Fibroblast of mammary gland (primary cell): ENCODE data around the gene CYP11A1.
"Not testable (repeated sequence)": the region's sequence is repeated elsewhere in the genome, so short reads cannot be mapped to it uniquely, and the experiment has no call there.

Experiments used
- DNase-seq: peaks from one replicate; pipeline ENCODE4 v3.0.0-alpha.2; 2010; ENCODE audit warnings: low read depth
- H3K4me3 ChIP-seq: 2 replicates; pipeline ENCODE4 v1.5.1; 2011; ENCODE audit warnings: low read depth, mild to moderate bottlenecking, low read length, moderate library complexity; ENCODE audit not compliant: control insufficient read depth
- TF ChIP-seq, protein P1 (sequence below): conservative IDR thresholded peaks from 2 replicates; pipeline ENCODE4 v1.5.1; 2011; ENCODE audit warnings: low read depth, low read length, inconsistent platforms; ENCODE audit not compliant: control insufficient read depth, insufficient read depth

Gene CYP11A1

GRCh38 chr15:74392902-74393301 is 25.5 kb upstream of the CYP11A1 start:
- no peak for DNase-seq
- TF ChIP-seq, protein P1, sequence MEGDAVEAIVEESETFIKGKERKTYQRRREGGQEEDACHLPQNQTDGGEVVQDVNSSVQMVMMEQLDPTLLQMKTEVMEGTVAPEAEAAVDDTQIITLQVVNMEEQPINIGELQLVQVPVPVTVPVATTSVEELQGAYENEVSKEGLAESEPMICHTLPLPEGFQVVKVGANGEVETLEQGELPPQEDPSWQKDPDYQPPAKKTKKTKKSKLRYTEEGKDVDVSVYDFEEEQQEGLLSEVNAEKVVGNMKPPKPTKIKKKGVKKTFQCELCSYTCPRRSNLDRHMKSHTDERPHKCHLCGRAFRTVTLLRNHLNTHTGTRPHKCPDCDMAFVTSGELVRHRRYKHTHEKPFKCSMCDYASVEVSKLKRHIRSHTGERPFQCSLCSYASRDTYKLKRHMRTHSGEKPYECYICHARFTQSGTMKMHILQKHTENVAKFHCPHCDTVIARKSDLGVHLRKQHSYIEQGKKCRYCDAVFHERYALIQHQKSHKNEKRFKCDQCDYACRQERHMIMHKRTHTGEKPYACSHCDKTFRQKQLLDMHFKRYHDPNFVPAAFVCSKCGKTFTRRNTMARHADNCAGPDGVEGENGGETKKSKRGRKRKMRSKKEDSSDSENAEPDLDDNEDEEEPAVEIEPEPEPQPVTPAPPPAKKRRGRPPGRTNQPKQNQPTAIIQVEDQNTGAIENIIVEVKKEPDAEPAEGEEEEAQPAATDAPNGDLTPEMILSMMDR = no peak
- H3K4me3 ChIP-seq = no peak overlapping the region

DNA sequence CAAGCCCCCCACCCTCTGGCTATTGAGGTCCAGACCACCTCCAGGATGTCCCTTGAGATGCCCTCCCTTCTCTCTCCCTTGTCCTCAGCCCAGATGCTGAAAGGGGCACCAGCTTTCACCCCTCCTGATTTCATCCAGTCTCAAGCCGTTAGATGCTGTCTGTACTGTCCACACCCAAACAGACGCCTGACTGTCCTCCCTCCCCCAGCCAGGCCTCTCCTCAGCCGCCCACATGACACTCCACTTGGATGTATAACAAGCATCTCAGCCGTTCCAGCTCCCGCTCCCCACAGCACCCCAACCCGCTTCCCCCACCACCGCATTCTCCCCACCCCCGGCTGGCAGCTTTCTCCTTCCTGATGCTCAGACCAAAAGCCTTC is 25.0 kb upstream of the CYP11A1 start:
- TF ChIP-seq, protein P1 = no peak
- no peak overlapping the region for H3K4me3 ChIP-seq
- DNase-seq = peak; percentile 60

DNA sequence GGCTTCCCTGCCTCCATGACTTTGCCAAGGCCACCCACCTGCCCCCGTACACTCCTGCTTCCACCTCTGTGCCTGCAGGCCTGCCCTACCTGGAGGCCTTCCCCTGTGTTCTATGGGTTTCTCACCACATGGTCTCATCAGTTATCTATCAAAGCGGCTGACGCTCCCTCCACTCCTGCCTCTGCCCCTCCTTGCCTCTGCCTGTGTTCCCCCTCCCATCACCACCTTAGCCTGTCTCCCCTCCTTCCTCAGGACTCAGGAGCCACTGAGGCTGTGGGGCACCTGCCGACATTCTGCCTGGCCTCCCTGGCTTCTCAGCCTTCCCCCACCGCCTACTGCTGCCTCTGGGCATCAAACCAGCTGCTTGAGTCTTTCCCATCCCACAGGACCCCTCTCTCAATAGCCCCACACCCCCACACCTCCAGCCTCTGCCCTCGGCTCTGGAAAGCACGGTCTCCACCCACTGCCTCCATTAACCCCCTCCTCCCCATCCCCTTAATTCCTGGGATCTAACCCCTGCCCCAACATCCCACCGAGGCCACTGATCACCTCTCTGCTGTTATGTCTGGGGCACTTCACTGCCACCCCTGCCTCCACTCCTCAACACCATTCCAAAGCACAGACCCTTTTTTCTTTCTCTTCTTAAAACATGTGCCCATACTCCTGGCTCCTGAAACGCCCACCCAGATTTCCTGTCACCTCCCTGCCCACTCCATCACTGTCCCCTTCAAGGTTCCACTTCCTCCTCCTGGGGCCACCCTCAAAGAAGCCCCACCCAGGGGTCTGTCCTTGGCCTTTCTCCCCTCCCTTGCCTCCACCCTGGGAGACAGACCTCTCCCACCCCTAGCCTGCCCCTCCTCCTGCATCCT is 24.4 kb upstream of the CYP11A1 start:
- TF ChIP-seq, protein P1 = no peak
- DNase-seq = no peak
- no peak overlapping the region for H3K4me3 ChIP-seq

- TF ChIP-seq, protein P1 = no peak
- DNase-seq = no peak
- H3K4me3 ChIP-seq = no peak overlapping the region
Measured at GRCh38 chr15:74390647-74391288, 23.3 kb upstream of the CYP11A1 start.

DNA sequence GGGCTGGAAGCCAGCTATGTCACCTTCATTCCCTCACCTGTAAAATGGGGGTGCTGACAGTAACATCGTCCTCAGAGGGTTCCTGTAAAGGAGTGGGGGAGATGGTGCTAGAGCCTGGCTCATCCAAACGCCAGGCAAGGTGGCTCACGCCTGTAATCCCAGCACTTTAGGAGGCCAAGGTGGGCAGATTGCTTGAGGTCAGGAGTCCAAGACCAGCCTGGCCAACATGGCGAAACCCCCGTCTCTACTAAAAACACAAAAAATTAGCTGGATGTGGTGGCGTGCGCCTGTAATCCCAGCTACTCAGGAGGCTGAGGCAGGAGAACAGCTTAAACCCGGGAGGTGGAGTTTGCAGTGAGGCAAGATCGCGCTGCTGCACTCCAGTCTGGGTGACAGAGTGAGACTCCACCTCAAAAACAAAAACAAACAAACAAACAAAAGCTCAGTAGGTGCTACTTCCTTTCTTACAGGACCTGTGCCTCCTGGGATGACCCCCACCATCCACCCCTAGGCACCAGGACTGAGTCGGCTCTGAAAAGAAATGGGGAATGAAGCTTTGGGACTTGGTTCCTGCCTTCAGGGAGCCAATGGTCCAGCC is 22.7 kb upstream of the CYP11A1 start:
- DNase-seq, H3K4me3 ChIP-seq: not testable (repeated sequence)

- DNase-seq = no peak
- TF ChIP-seq, protein P1 = no peak
- no peak overlapping the region for H3K4me3 ChIP-seq
Measured at GRCh38 chr15:74389241-74390048, 22.0 kb upstream of the CYP11A1 start.
